GM12892 (cell line): ENCODE results near the gene DEPP1.

ENCODE experiments used
- POLR2A ChIP-seq: IDR thresholded peaks from 2 replicates; pipeline ENCODE4 v1.6.1; 2011; ENCODE audit warnings: low read depth, low read length, control low read depth
- POLR2AphosphoS5 ChIP-seq: IDR thresholded peaks from 2 replicates; pipeline ENCODE4 v1.6.1; 2011; ENCODE audit warnings: low read depth, low read length, control low read depth
- TAF1 ChIP-seq: IDR thresholded peaks from 2 replicates; pipeline ENCODE4 v1.6.1; 2011; ENCODE audit warnings: low read depth, mild to moderate bottlenecking, control low read depth, low read length, borderline replicate concordance

GRCh38 chr10:44958898-44959246 lies 19.7 kb downstream of the DEPP1 start:
- TF ChIP-seq POLR2AphosphoS5 = no peak; the same call in 1 of the 2 replicates
- TF ChIP-seq POLR2A = no peak
- TF ChIP-seq TAF1 = no peak
